ENCODE data around the gene NEUROD6.

The NEUROD6 gene

DNA sequence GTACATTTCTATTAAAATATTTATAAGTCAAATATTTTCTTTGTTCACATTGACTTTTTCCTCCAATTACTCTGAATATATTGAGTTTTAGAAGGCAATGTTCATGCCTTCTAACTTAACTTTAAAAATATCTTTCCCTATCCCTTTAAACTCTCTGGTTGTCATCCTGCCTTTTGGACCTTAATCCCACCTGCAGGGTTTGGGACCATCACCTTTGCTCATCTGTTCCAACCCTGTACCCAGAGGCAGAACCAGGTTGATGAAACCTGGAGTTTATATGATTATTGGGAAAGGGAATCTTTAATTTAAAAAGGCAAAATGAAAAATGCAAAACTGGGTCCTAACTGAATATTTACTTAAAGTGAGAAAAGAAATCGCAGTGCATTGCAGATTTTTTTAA, 24.8 kb downstream of the NEUROD6 start:
- TF ChIP-seq ZNF529 (tag by site-specific recombination; IDR thresholded peaks at IDR 0.05; ENCODE audit: insufficient replicate concordance) (no peak), ZBTB20 (tag by site-specific recombination; IDR thresholded peaks at IDR 0.05) (no peak)
- Histone ChIP-seq H3K4me1 (ENCODE audit: control insufficient read depth, insufficient read depth, low read length) (no peaks in the 10 kb centered on the region), H3K4me3 (ENCODE audit: low read depth, low read length) (no peak overlapping the region), H3K9me3 (ENCODE audit: control insufficient read depth, insufficient read depth, low read depth, low read length) (no peaks in the 10 kb centered on the region), H3K36me3 (ENCODE audit: control insufficient read depth in 2 of 2, insufficient read depth in 1 of 2, low read length in 2 of 2) (no peaks in the 10 kb centered on the region), H3K27ac (ENCODE audit: extremely low read depth, low read depth, low read length) (no peak overlapping the region)
- ChIA-PET CTCF (no interaction called here), POLR2A (no interaction called here)

DNA sequence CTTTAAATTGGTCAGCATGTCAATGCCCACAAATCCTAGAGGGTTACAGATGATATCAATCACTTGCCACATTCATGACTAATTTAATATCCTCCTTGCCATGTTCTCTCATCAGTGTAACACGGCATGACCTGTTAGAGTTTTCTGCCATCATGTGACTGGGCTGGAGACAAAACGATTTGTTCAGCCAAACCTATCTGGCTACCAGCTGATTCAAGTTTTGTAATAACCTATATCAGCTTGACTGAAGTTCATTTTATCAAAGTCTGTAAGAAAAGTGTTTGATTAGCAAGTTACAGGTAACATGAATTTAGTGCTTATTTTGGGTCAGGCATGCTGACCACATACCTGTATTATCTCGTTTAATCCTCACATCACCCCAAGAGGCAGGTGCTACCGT, 25.7 kb downstream of the NEUROD6 start:
- no peaks in the 10 kb centered on the region for H3K9me3 ChIP-seq (ENCODE audit: control insufficient read depth, insufficient read depth, low read depth, low read length)
- H3K4me3 ChIP-seq (ENCODE audit: low read depth, low read length), result no peak overlapping the region
- no peak for TF ChIP-seq PRDM10 (tag by site-specific recombination; IDR thresholded peaks at IDR 0.05)
- TF ChIP-seq MZF1 (tag by site-specific recombination; IDR thresholded peaks at IDR 0.05; ENCODE audit: borderline replicate concordance), result no peak
- no peak for TF ChIP-seq ZNF416 (tag by site-specific recombination; IDR thresholded peaks at IDR 0.05)
- TF ChIP-seq SP2 (tag by site-specific recombination; IDR thresholded peaks at IDR 0.05), result no peak
- TF ChIP-seq ZNF654 (tag by site-specific recombination; IDR thresholded peaks at IDR 0.05; ENCODE audit: low read depth), result no peak
- TF ChIP-seq ZBTB17 (tag by site-specific recombination; IDR thresholded peaks at IDR 0.05), result no peak
- no peak for TF ChIP-seq ZNF48 (tag by site-specific recombination; IDR thresholded peaks at IDR 0.05)
- TF ChIP-seq GLI2 (tag by site-specific recombination; IDR thresholded peaks at IDR 0.05; ENCODE audit: borderline replicate concordance, low read depth), result no peak
- TF ChIP-seq RBAK (tag by site-specific recombination; IDR thresholded peaks at IDR 0.05), result no peak
- TF ChIP-seq ZNF169 (tag by site-specific recombination; IDR thresholded peaks at IDR 0.05), result no peak
- no peak for TF ChIP-seq ZNF26 (tag by site-specific recombination; IDR thresholded peaks at IDR 0.05)
- TF ChIP-seq GLIS1 (tag by site-specific recombination; IDR thresholded peaks at IDR 0.05), result no peak
- TF ChIP-seq, protein P1, sequence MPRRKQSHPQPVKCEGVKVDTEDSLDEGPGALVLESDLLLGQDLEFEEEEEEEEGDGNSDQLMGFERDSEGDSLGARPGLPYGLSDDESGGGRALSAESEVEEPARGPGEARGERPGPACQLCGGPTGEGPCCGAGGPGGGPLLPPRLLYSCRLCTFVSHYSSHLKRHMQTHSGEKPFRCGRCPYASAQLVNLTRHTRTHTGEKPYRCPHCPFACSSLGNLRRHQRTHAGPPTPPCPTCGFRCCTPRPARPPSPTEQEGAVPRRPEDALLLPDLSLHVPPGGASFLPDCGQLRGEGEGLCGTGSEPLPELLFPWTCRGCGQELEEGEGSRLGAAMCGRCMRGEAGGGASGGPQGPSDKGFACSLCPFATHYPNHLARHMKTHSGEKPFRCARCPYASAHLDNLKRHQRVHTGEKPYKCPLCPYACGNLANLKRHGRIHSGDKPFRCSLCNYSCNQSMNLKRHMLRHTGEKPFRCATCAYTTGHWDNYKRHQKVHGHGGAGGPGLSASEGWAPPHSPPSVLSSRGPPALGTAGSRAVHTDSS (tag by site-specific recombination; IDR thresholded peaks at IDR 0.05), result no peak
- no peak for TF ChIP-seq ZFP3 (tag by site-specific recombination; IDR thresholded peaks at IDR 0.05; ENCODE audit: low read depth)
- no peak for TF ChIP-seq AEBP2 (tag by site-specific recombination; IDR thresholded peaks at IDR 0.05; ENCODE audit: borderline replicate concordance)
- TF ChIP-seq HOXC10 (CRISPR knock-in tag; IDR thresholded peaks at IDR 0.05), result no peak
- TF ChIP-seq, protein P2, sequence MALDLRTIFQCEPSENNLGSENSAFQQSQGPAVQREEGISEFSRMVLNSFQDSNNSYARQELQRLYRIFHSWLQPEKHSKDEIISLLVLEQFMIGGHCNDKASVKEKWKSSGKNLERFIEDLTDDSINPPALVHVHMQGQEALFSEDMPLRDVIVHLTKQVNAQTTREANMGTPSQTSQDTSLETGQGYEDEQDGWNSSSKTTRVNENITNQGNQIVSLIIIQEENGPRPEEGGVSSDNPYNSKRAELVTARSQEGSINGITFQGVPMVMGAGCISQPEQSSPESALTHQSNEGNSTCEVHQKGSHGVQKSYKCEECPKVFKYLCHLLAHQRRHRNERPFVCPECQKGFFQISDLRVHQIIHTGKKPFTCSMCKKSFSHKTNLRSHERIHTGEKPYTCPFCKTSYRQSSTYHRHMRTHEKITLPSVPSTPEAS (tag by site-specific recombination; IDR thresholded peaks at IDR 0.05), result no peak
- TF ChIP-seq ZNF184 (tag by site-specific recombination; IDR thresholded peaks at IDR 0.05), result no peak
- TF ChIP-seq ZNF202 (tag by site-specific recombination; IDR thresholded peaks at IDR 0.05; ENCODE audit: borderline replicate concordance), result no peak
- no peaks in the 10 kb centered on the region for H3K4me1 ChIP-seq (ENCODE audit: control insufficient read depth, insufficient read depth, low read length)
- ChIA-PET CTCF (no interaction called here), POLR2A (no interaction called here)
- no peaks in the 10 kb centered on the region for H3K36me3 ChIP-seq (ENCODE audit: control insufficient read depth in 2 of 2, insufficient read depth in 1 of 2, low read length in 2 of 2)
- no peak overlapping the region for H3K27ac ChIP-seq (ENCODE audit: extremely low read depth, low read depth, low read length)
